GM18508 (cell line): ENCODE data around the gene FAF2.

Experiments used
- ATAC-seq: cut with Tn5 transposase; IDR thresholded peaks from one replicate; pipeline ENCODE4 v1.9.1; 2021; ENCODE audit warnings: moderate number of reproducible peaks; ENCODE audit not compliant: insufficient read depth, unreplicated experiment

FAF2 gene

DNA sequence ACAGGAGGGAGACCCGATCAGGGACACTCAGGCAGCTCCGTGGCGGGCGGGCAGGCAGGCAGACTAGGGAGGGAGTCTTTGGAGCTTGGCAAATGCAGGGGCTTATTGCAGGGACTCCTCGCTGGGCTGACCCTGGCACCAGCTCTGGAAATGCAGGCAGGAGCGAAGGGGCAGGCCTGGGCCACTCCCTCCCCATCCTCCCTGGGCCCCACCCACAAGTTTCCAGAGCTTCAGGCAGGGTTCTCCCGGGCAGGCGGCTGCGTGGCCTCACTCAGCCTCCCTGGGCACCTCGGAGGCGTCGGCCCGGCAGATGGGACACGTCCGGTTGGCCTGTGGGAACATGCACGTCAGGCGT is 80.6 kb downstream of the FAF2 start:
- no peak for ATAC-seq

DNA sequence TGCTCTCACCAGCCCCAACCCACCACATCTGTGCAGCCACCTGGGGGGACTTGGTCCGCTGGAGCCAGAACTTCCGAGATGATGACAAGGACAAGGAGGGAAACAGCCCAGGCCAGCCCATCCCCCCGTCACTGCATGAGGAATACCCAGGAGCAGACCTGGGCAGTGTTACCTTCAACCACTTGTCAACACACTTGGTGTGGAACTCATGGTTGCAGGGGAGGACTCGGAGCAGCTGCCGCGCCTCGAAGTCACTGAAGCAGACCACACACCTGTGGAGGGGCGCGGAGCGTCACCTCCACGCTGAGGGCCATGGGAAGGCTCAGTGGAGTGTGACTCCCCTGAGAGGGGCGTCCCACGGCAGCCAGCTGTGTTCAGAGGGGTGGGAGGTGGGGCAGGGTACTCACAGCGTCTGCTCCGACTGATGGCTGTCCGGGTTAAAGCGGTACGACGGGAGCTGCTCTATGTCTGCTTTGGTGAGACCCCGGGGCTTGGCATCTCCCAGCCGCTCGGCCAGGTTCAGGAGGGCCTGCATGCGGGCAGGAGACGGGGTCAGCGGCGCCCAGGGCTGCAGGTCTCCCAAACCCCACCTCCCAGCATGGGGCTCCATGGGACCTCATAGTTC is 81.0 kb downstream of the FAF2 start:
- ATAC-seq, result no peak

DNA sequence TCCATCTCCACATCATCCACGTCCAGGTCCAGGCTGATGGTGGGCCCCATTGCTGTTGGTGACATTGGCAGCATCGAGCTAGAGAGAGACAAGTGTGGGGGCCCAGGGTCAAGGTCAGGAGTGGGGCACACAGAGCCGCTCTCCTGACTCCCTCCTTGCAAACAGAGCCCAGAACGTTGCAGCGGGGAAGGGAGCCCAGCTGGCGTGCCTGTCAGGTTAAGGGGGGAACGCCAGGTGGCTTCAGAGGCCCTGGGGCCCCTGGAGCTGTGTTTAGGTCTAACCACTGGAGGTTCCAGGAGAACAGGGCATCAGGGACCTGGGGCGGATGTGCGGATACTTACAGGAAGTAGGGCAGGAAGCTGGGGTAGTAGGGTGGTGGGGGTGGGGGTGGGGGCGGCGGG is 81.6 kb downstream of the FAF2 start:
- ATAC-seq, result no peak

DNA sequence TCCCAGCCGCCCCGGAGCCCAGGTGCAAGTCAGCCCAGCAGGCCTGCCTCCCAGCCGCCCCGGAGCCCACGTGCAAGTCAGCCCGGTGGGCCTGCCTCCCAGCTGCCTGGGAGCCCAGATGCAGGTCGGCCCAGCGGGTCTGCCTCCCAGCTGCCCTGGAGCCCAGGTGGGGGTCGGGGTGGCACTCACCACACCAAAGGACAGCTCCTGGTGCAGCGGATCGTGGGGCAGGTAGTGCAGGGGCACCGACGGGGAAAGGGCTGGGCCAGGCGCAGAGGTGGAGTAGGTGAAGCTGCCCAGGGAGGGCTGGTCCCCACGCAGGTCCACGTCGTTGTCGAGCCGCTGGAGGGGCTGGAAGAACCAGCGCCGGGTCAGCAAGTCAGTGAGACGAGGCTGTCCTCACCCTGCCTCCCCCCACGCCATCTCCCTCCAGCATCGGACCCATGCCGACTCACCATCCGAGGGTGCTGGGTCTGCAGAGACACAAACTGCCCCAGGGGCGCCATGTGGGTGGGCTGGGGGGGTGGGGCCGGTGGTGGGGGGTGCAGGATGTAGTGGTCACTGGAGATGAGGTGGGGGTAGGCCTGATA is 82.3 kb downstream of the FAF2 start:
- ATAC-seq, result no peak

DNA sequence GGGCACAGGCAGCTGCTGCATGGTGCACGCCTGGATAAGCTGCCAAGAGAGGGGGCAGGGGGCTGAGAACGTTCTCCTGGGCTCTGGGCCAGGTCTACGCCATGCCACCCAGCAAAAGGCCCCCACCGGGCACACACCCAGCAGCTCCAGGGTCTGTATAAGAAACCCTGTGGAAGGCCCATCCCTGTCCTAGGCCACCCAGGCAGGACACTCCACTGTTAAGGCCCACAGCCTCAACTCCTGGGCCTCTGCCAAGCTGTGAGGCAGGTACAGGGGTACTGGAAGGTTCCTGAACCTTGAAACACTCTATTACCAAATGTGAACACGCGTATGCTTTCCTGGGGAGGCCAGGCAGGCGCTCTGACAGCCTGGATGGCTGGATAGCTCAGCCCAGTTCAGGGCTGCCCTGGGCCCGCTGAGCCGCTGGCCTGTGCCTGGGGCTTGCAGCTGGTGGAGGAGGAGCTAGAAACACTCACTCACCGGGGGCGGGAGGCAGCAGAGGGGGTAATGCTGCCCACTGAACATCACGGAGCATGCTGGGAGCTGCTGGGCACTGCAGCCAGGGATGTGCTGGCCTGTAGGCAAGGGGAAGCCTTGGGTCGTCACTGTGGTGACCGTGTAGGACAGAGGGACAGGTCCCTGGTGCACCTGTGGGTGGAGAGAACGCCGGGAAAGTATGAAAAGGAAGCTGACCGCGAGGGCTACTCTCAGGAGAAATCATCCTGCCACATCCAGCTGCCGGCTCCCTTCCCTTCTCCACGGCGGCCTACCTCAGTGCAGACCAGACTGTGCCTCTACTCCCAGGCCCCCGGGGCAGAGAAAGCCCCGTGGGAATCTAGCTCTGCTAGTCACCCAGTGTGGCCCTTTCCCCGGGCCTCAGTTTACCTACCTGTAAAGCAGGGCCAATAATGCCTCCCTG is 83.1 kb downstream of the FAF2 start:
- no peak for ATAC-seq

DNA sequence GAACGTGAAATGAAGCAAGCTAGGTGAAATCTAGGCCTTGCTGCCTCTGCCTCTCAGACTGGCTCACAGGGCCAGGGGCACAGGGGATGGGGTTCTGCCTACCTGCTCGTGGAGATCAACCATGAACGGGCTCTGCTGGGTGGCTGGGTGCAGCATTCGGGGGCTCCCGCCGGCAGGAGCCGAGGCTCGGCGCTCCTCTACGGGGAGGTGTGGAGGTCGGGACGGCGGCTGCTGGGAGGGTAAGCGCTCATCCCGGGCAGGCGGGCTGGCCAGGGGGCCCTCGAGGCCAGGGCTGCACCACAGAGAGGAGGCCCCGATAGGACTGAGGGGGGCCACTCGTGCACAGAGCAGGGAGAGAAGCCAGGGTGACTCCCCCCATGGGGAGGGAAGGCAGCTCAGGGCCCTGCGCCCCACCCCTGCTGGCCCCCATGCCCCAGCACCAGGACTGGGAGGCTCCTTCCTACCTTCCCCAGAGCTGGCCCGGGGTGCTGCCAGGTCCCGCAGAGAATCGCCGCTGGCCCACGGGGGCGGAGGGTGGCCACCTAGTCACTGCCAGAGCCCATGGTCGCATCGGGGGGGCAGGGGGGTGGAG is 83.8 kb downstream of the FAF2 start:
- ATAC-seq, result no peak

DNA sequence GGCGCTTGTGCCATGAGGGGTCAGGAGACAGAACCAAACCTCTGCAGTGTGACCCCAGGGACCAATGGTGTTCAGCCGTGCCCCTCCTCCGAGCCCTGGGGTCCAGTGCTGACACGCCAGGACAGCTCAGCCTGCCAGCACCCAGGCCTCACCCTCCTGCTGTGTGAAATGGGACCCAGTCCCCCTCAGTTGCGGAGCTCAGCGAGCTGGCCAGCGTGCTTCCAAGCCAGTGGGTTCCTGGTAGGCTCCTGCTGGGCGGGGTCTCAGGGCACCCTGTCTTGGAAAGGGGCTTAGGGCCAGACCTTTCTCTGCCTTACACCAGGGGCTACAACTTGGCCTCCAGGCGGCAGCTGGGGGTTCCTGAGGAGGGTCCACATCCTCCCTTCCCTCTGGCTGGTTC is 84.6 kb downstream of the FAF2 start:
- no peak for ATAC-seq

DNA sequence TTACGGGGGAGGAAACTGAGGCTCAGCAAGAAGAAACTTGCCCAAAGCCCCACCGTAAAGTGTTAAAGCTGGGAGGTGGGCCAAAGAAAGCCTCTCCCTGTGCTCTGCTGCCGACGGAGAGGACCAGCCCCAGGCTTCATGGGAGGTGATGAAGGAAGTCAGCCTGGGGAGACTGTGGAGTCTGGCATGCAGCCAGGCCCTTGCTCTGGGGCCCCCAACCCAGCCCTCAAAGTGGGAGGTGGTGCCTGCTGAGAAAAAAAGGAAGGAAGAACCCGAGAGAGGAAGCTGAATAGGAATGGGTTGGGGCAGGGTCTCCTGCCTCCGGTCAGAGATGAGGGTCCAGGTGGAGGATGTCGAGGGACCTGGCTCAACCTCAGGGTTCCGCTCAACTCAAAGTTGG is 85.2 kb downstream of the FAF2 start:
- ATAC-seq, result no peak

DNA sequence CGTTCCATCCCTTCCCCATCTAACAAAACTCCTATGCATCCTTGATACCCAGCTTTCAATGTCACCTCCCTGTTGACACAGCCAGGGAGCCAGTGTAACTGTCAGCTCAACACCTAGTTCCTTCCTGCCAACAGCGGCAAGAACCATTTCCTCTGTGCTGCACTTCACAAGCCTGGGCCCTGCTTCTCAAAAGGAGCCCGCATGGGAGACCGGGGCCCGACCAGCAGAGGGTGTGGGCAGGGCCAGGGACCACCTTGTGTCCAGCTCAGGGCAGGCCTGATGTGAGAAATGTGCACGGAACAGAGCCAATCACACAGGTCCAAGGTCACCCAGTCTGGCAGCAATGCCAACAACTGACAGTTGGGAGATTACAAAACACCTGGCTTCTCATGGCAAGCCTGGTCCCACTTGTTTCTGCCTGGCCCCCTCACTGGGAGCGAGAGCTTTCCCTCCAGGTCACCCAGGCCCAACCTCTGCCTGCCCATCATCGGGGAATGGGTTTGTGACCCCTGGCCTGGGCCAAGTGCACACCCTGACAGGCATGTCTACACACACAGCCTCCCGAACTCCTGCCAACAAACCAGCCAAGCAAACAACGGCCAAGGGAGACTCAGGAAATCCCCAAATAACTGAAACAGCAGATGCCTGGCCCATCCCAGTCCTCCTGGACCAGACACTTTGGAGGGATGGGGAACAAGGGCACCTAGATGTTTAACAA is 85.9 kb downstream of the FAF2 start:
- ATAC-seq, result no peak

DNA sequence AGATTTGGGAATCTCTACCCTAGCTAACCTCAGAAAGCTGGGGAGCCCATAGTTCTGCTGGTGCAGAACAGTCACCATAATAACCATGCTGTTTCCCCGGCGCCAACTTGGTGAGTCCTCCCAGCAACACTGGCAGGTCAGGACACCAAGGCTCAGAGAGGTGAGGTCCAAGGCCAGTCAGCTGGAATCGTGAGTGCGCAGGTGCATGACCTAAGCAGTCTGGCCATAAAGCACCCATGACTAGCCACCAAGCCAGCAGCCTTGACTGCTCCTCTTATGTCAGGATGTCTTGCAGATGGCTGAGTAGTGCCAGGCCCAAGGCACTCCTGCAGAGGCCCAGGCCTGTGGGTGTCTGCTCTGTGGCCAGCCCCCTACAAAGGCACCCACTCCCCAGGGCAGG is 86.5 kb downstream of the FAF2 start:
- no peak for ATAC-seq

DNA sequence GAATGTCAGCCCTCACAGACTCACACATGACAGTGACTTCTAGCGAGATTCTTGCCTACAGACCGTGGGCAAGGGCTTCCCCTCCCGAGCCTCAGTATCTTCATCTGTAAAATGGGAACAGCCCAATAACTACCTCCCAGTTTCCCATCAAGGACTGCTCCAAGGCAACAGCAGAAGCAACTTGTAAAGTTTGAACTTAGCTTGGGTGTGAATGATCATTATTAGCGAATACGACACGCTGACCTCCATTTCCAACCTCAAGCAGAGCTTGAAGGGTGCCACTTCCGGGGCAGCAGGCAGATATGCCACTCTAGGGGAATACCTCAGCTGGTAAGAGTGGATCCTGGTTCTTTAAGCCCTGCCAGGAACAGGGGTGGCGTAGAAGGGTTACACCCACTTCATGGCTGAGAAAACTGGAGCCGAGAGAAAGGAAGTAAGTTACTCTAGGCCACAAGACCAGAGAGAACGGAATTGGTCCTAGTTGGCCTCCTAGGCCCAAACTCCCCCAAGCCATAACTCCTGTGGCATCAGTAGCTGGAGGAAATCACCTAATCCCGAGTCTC is 87.0 kb downstream of the FAF2 start:
- no peak for ATAC-seq

DNA sequence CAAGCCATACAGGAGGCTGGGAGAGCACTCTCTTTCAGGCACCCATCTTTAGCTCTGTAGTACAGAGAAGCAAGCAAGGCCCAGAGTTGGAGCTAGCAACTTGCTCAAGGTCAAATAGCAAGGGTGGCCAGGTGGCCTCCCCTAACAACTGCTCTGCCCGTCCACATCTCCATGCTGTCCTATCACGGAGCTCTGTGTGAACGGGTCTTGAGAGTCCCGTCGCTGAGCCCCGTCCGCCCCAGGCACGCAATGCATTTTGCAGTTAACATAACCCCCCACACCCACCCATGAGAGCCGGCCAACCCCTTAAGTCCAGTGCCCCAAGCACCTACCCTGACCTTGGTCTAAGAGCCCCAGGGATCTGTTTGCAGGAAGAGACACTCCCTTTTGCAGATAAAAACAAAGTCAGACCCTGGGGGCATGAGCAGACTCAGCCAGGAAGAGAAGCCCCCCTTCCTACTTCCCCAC is 87.5 kb downstream of the FAF2 start:
- ATAC-seq, result no peak

DNA sequence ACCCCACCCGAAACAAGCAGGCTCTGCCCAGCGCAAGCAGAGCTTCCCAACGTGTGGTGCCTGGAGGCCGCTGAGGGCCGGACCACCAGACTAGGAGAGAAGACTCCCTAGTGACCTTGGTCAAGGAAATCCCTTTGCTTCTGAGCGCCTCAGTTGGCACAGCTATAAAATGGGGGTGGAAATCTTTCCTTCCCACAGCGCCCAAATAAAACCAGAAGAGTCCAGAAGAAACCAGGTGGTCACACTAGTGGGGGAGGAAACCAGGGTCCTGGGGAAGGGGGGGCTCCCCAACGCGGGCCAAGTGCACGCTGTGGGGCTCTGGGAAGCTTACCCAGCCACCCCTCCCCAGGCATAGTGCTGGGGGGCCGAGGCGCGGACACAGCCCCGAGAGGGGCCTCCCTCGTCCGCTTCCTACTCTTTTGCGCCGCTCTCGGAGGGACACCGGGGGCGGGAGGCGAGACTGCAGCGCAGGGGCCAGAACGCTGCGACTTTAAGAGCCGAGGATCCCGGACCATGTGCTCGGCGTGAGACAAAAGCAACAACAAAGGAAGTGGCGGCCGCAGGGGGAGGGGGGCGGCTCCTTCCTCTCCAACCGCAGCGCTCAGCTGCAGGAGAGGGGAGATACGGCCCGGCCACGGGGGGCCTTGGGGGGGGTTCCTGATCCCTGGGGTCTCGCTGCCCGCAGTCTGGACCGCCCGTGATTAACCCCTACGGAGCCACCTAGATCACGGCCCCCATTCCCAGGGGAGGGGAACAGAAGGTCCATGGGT is 88.1 kb downstream of the FAF2 start:
- ATAC-seq, result no peak

DNA sequence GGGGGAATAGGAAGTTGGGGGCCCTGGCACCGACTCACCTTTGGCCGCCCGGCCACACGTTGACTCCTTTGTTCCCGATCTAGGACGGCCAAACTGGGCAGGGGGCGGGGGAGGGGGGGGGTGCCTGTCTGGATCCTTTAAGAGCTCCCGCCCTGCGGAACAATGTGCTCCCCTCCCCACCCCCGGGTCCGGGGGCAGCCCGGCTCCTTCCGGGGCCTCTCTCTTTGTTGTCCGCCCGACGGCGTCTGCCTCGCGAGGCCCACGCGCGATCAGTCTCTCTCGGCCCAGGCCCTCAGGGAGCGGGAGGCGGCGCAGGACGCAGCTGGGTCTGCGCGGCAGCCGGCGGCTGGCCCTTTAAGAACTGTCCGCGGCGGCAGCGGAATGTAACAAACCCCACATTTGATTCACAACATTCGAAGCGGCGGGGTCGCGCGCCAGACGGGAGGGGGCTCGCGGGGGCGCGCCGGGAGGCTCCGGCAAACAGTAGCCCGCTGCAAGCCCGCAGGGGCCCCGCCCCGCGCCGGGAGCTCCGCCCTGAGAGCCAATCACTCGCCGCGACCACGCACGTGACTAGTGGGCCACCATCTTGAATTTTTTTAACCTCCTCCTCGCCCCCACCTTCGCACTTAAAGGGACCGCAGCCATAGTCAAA is 88.8 kb downstream of the FAF2 start, which contains the start of gene RNF44:
TSS of gene RNF44 (minus strand) at position 501 of the 652 bp plus-strand sequence. CDS start 4,930 bp downstream, outside the sequence.
- peak; percentile 35 for ATAC-seq

DNA sequence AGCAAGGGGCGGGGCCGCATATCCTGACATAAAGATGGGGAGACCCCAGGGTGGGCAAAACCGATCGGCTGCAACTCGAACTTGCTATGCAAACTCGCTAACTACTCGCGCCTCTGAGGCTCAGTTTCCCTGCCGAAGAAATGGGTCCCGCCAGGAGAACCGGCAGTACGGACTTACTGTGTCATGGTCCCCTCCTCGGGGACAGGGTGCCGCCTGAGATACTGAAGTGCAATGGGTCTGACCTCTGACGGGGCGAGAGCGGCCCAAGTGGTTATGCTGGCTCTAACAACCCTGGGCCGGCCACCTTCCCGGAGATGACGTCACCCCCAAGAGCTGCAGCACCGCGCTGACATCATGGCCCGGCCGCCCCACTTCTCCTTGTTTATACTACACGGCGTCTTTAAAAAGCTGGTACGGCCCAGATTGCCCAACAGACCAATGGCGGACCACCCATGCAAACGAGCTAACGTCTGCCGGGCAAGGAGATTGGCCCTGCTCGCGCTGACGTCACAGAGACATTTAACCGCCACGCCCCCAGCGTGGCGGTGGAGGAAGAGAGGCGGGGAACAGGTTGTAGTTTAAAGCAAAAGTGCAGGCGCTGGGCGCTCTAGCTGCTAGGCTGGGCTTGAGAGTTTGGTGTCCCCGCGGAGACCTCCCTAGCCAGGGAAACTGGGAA is 89.5 kb downstream of the FAF2 start:
- ATAC-seq, result peak; percentile 41

DNA sequence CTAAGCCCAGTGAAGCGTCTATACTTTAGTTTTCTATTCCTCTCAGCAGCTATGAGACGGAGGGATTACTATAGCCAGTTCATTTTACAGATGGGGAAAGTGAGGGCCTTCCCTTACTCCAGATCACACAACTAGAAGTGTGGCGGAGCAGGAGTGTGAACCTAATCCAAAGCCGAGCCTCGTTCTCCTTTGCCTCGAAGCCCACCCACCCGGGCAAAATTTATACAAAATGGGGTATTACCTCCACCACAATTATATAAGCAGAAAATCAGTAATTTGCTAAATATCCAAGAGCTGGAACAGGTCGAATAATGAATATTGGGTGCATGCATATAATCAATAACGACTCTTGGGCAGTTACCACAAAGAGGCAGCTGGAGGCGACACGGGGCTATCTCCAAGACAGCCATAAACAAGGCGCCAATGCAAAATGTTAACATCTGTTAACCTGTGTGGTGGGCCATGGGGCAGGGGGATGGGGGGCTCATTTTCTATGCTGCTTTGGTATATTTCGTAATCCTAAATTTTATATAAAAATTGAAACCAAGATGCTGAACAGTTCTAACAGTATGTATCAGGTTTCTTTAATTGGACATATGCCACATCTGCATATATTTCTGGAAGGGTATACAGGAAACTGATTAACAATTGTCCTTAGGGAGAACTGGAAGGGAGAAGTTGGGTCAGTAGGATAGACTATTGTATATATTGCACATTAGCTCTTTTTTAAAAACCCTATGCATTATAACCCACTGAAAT is 90.2 kb downstream of the FAF2 start:
- ATAC-seq, result no peak

DNA sequence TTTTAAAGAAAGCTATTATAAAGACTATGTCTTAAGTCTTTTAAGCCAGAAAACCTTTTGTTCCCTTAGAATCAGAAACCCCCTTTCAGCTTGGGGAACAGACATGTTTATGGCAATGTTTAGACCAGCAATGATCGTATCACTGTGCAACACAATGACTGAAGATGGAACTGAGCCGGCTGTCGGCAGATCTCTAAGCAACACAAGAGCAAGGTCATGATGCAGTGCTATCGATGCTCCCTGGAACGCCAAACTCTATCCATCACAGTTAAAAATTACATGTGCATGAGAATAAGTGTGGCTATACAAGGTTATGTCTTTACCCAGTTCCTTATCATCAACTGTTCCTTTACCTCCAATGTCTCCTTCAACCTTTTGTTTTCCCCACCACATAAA is 90.8 kb downstream of the FAF2 start:
- ATAC-seq, result no peak
